HG03460 (cell line): ENCODE measurements around the gene SLC25A30.
"Not testable (repeated sequence)": the region's sequence is repeated elsewhere in the genome, so short reads cannot be mapped to it uniquely, and the experiment has no call there.

Source experiments
- ATAC-seq: cut with Tn5 transposase; IDR thresholded peaks from one replicate; pipeline ENCODE4 v1.9.1; 2021; ENCODE audit not compliant: unreplicated experiment

SLC25A30 gene

DNA sequence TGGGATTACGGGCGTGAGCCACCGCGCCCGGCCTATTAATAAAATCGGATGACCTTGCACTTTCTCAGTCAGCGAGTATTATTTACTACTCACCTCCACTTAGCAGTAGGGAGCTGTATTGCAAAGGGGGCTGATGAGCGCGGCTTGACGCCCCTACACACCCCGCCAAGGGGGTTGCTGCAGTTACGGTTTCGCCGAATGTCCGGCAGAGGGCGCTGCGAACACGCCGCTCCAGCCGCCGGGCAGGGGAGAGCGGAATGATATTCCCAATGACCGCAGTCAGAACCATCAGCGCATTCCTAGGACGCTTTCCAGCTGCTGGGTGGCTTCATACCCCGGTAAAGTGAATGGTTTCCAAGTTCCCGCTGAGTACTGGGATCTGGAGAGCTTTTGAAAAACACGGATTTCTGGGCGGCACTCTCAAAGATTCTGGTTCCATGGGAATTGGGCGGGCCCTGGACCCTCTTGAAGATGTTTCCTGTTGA is 47.2 kb downstream of the SLC25A30 start:
- no peak for ATAC-seq

- ATAC-seq: no peak
Measured at GRCh38 chr13:45369116-45369515, 49.1 kb downstream of the SLC25A30 start.

DNA sequence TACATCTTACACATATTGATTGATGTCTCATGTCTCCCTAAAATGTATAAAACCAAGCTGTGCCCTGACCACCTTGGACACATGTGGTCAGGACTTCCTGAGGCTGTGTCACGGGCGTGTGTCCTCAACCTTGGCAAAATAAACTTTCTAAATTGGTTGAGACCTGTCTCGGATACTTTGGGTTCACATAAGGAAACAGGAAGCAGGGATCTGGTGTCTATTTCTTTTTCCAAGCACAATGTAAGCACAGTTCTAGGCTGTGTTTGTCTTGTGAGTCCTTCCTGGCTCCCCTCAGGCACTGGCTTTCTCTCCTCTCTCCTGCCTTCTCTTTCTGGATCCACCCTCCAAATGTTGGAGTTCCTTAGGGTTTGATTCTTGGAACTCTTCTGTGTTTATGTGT is 49.6 kb downstream of the SLC25A30 start:
- no peak for ATAC-seq

DNA sequence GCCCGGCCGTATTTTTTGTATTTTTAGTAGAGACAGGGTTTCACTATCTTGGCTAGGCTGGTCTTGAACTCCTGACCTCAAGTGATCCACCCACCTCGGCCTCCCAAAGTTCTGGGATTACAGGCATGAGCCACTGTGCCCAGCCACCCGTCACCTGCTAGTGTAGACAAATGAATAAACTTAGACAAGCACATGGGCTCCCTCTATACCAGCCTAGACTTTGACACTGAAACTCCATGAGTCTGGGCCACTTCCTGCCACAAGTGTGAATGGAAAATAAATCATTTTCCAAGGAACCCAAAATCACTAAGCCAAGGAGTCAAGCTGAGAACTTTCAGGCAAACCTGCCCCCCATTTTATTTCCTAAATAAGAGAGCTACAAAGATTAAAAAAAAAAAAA is 50.2 kb downstream of the SLC25A30 start:
- no peak for ATAC-seq

DNA sequence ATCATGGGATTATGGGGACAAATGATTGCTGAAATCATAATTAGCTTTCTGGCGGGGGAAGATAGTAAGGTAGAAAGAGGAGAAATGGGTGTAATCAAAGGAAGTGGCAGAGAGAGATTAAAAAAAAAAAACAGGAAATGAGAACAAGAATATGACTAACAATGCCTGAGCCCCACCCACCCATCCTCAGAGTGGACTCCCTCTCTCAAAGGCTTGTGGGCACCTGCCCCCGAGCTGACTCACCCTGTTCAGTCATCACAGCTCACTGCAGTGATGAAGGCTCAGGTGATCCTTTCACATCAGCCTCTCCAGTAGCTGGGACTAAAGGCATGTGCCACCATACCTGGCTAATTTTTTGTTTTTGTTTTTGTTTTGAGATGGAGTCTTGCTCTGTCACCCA is 50.8 kb downstream of the SLC25A30 start:
- peak; percentile 92 for ATAC-seq

DNA sequence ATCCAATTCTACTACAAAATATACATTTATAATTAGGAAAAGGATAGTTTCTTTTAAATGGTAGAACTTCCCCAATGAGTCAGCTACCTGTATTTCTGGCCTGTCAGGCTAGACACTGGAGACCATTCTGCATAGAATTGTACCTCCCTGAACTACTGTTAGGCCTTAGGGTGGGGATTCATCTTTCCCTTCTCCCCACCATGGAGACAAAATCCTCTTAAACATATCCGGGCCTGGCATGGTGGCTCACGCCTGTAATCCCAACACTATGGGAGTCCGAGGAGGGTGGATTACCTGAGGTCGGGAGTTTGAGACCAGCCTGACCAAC is 52.7 kb downstream of the SLC25A30 start:
- no peak for ATAC-seq

DNA sequence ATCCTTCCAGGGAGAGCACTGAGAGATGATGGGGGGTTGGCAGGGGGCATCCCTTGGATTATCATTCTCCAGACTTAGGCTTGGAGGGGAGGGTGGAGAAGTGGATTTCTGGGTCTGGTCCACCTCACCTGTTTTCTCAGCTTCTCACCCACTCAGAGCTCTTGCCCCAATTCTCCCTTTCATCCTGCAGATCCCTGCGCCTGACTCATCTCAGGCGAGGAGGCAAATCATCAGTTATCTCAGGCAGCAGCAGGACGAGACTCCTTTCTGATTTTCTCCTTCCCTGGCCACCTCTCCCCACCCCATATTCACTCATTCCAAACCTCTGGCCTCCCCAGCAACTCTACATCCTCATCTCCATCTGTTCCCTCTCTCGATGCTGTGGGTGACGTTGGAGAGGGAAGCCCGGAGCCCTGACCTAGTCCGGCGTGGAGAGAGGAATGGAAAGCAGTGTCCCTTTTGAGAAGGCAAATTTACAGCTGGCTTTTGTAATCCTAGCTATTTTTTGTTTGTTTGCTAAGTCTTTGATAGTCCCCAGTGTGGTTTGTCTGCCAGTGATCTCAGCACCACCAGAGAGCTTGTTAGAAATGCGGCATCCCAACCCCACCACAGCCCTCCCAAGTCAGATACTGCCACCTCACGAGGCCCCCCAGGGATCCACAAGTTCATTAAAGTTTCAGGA is 53.2 kb downstream of the SLC25A30 start:
- no peak for ATAC-seq

DNA sequence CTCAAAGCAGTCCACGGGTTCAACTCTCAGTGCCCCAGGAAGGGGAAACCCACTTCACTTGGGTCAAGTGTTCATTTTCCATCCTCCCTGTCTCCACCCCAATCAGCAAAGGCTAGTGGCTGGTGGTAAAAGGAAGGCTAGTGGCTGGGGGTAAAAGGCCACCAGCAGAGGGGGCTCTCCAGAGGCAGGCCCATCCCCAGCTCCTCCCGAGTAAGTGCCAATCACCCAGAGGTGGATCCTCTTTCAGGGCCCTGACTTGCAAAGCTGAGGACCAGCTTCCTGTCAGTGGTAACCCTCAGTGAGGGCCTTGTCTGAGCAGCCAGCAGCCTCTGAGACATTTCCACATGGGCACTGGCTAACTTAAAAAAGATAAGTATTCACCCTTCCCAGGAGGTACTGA is 55.2 kb downstream of the SLC25A30 start:
- ATAC-seq: no peak

DNA sequence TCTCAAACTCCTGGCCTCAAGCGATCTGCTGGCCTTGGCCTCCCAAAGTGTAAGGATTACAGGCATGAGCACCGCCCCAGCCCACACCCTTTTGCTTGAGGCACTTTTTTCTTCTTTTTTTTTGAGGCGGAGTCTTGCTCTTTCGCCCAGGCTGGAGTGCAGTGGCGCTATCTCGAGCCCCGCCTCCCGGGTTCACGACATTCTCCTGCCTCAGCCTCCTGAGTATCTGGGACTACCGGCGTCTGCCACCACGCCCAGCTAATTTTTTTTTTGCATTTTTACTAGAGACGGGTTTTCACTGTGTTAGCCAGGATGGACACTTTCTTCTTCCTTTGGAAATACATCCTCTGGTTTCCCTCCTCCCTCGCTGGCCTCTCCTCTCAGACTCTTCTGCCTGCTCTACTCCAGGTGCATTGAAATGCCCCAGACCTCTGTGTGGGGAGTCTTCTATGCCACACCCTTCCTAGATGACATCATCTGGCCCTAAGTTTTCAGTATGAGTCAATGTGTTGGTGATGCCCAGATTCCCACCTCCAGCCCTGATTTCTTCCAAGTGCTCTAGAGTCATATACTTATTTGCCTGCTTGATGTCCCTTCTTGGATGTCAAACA is 56.5 kb downstream of the SLC25A30 start:
- ATAC-seq: no peak

GRCh38 chr13:45356966-45357672 is 61.1 kb downstream of the SLC25A30 start:
- ATAC-seq: no peak

DNA sequence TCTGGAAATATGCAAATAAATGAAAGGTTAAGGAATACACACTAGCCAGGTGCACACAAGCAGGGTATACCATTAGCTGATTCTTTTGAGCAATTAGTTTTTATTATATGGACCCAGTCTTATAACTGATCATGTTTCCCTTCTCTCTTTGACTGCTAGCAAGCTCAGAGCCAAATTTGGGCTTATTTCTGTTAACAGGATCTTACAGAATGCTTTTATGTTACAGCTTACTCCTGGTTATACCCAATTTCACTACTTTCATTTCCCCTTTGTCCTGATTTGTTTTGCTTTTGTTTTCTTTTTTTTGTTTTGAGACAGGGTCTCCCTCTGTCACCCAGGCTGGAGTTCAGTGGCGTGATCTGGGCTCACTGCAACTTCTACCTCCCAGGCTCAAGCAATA is 64.3 kb downstream of the SLC25A30 start:
- no peak for ATAC-seq

GRCh38 chr13:45352031-45352430 is 66.1 kb downstream of the SLC25A30 start:
- no peak for ATAC-seq

DNA sequence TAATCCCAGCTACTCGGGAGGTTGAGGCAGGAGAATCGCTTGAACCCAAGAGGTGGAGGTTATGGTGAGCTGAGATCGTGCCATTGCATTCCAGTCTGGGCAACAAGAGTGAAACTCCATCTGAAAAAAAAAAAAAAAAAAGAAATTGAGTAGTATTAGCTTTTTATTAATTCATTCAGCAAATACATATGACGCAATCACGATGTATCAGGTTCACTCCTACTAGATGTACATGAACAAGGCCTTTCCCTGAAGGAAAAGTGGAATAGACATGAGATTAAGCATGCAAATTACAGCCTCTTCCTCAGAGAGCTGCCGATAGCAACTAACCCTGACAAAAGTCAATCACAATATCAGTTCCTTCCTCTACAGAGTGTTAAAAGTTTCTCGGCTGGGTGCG is 68.0 kb downstream of the SLC25A30 start:
- no peak for ATAC-seq

GRCh38 chr13:45349438-45349837 is 68.7 kb downstream of the SLC25A30 start:
- no peak for ATAC-seq

DNA sequence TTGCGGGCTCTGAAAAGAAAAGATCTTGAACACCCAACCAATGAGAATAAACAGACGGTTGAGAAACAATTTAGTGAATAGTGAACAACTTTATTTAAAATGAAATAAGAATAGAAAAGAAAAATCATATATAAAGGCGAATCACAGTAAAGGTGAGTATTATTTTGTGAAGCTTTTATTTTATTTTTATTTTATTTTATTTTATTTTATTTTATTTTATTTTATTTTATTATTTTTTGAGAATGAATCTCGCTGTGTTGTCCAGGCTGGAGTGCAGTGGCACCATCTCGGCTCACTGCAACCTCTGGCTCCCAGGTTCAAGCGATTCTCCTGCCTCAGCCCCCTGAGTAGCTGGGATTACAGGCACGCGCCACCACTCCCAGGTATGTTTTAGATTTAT is 74.1 kb downstream of the SLC25A30 start:
- ATAC-seq: not testable (repeated sequence)
